Erythroblast (primary cell): Measurements from ENCODE around the gene NDUFB11.

Experiments
- GATA1 ChIP-seq: IDR thresholded peaks from 2 replicates; pipeline ENCODE4 v1.6.1; 2011; ENCODE audit warnings: low read depth, mild to moderate bottlenecking, control low read depth, low read length, moderate library complexity
- POLR2A ChIP-seq: IDR thresholded peaks from 2 replicates; pipeline ENCODE4 v1.6.1; 2011; ENCODE audit warnings: mild to moderate bottlenecking, low read length

DNA sequence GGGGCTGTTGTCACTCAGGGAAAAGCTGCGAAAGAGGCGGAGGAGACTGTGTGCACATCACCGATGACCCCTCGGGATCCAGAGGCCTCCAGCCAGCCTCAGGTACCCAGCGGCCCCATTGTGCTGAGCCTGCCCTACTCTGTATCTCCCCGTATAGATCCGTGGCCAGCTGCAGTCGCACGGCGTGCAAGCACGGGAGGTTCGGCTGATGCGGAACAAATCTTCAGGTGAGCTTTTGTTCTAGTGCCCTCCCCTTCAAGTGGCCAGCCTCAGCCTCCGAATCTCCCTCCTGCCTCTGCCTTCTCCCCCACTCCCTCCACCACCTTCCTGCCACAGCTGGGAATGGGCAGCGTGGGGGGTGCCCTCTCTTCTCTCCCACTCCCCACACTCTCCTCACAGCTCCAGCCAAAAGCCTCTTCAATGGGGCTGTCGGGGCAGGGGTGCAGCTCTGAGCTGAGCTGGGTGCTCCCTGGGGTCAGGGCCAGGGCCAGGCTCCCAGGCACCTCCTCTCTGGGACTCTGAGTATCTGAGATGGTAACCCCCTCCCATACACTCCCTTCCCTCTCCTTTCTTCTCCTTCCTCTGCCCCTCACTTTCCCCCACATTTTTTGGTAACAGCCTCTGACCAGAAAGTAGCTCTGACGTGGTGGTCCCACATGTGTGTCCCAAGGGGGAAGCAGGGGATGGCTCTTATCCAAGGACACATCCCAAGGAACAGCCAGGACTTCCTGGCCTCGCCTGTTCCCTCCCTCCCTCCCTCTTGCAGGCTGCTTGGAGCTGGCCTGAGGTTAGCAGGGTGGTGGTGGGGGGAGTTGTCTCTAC lies 28.7 kb upstream of the NDUFB11 start:
- TF ChIP-seq POLR2A: no peak
- TF ChIP-seq GATA1: no peak
